Chondrocyte (in vitro differentiated cells): ENCODE results near the gene GNB1L. TPM values are rescaled to one million over a fixed set of nuclear protein-coding genes. Genes with fewer than 3 reads are reported as not detected.

ENCODE experiments used
- DNase-seq: peaks from one replicate; pipeline ENCODE4 v3.0.0; 2021; ENCODE audit warnings: mixed read lengths, low spot score
- H3K27ac Mint-ChIP-seq: one replicate; pipeline ENCODE4 v1.8.0; 2021; ENCODE audit warnings: mild to moderate bottlenecking, moderate library complexity, mixed read lengths; ENCODE audit not compliant: unreplicated experiment
- H3K27me3 Mint-ChIP-seq: 2 replicates; pipeline ENCODE4 v1.8.0; 2021; ENCODE audit warnings: low read depth, mixed read lengths
- H3K36me3 Mint-ChIP-seq: 2 replicates; pipeline ENCODE4 v1.8.0; 2021; ENCODE audit warnings: low read depth, mixed read lengths
- H3K4me1 Mint-ChIP-seq: 2 replicates; pipeline ENCODE4 v1.8.0; 2021; ENCODE audit warnings: low read depth, mild to moderate bottlenecking, mixed read lengths
- H3K4me3 Mint-ChIP-seq: one replicate; pipeline ENCODE4 v1.8.0; 2021; ENCODE audit warnings: mild to moderate bottlenecking, moderate library complexity, mixed read lengths; ENCODE audit not compliant: unreplicated experiment
- H3K9me3 Mint-ChIP-seq: 2 replicates; pipeline ENCODE4 v1.8.0; 2021; ENCODE audit warnings: low read depth, mixed read lengths
- total RNA-seq: library from RNA; stranded (reverse); gene quantifications from 3 replicates; pipeline ENCODE4 v1.2.1, GENCODE V29; 2021
- TF ChIP-seq, protein P1 (sequence below): fragments of 200-600 bp; sonication (generic); IDR thresholded peaks from 2 replicates; pipeline ENCODE4 v1.5.0; 2021; ENCODE audit warnings: antibody characterized with exemption, mild to moderate bottlenecking, moderate library complexity

Gene GNB1L
- total RNA-seq, 1 donor from 2014 or later: 5.3 TPM

DNA sequence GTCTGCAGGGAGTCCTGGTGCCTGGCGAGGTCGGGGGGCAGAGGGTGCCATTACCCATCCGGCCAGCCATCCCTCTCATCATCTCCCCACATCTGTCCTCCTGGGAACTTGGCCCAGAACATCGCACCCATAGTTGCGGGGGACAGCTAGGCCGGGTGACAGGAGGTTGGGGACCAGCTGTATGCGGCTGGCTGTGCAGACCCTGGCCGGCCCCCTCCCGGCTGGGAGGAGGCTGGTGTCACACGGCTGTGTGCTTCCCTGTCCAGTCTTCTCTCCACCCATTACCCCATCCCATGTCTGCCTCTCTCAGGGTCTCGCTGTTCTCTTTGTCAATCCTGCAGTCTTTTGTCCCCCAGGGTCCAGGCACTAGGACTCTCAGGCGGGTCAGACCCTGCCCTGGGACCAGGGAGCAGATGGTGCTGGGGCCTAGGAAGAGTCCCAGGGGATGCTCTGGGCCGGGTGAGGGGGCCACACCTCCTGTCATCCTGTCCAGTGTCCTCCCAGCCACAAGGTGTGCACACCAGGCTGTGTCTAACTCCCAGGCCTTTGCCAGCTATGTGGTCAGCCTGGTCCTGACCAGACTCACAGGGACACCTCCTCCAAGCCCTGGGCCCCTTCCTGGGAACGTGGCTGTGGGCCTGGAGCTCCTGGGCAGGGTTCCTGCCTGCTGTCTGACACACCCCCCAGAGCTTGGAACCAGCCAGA is 100.5 kb downstream of the GNB1L start:
- H3K27me3 Mint-ChIP-seq: peaks cover 24% of the 10 kb centered on the region
- no peak overlapping the region for H3K4me3 Mint-ChIP-seq
- DNase-seq: no peak

DNA sequence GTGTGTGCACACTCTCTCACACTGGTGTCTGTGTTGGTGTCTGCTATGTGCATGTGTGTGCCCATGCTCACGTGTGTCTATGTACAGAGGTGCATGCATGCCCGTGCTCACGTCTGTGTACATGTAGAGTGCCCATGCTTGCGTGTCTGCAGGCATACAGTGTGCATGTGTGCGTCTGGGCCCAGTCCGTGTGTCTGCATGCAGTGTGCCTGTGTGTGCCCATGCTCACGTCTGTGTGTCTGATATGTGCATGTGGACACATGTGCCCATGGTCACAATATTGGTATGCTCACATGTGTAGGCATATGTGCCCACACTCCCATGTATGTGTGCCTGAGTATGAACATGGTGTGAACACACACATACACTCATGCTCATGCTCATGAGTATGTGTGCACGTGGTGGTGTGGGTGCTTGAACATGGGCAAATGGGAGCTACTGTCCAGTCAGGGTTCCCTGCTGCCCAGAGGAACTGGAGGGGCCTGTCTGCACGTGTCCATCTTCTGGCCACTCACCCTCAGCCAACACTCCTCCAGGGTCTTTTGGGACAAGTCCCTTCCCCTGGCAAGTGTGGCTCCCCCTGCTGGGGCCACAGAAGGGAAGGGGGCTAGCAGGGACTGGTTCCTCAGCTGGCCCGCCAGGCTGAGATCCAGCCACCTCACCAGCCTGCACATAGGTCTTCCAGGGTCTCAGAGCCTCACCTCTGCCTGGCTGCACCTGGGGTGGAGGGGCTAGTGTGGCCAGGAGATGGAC is 101.4 kb downstream of the GNB1L start:
- H3K36me3 Mint-ChIP-seq: no peaks in the 10 kb centered on the region
- TF ChIP-seq, protein P1, sequence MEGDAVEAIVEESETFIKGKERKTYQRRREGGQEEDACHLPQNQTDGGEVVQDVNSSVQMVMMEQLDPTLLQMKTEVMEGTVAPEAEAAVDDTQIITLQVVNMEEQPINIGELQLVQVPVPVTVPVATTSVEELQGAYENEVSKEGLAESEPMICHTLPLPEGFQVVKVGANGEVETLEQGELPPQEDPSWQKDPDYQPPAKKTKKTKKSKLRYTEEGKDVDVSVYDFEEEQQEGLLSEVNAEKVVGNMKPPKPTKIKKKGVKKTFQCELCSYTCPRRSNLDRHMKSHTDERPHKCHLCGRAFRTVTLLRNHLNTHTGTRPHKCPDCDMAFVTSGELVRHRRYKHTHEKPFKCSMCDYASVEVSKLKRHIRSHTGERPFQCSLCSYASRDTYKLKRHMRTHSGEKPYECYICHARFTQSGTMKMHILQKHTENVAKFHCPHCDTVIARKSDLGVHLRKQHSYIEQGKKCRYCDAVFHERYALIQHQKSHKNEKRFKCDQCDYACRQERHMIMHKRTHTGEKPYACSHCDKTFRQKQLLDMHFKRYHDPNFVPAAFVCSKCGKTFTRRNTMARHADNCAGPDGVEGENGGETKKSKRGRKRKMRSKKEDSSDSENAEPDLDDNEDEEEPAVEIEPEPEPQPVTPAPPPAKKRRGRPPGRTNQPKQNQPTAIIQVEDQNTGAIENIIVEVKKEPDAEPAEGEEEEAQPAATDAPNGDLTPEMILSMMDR: peak; percentile 31
- no peaks in the 10 kb centered on the region for H3K9me3 Mint-ChIP-seq
- no peak overlapping the region for H3K4me3 Mint-ChIP-seq
- no peak for DNase-seq
- no peak overlapping the region for H3K27ac Mint-ChIP-seq
- peaks cover 15% of the 10 kb centered on the region for H3K4me1 Mint-ChIP-seq
- H3K27me3 Mint-ChIP-seq: peaks cover 24% of the 10 kb centered on the region

More for the DNA sequence above, 100.5 kb downstream of the GNB1L start:
- TF ChIP-seq, protein P1: no peak
- Mint-ChIP-seq H3K4me1 (peaks cover 15% of the 10 kb centered on the region), H3K36me3 (no peaks in the 10 kb centered on the region), H3K27ac (no peak overlapping the region), H3K9me3 (no peaks in the 10 kb centered on the region)

DNA sequence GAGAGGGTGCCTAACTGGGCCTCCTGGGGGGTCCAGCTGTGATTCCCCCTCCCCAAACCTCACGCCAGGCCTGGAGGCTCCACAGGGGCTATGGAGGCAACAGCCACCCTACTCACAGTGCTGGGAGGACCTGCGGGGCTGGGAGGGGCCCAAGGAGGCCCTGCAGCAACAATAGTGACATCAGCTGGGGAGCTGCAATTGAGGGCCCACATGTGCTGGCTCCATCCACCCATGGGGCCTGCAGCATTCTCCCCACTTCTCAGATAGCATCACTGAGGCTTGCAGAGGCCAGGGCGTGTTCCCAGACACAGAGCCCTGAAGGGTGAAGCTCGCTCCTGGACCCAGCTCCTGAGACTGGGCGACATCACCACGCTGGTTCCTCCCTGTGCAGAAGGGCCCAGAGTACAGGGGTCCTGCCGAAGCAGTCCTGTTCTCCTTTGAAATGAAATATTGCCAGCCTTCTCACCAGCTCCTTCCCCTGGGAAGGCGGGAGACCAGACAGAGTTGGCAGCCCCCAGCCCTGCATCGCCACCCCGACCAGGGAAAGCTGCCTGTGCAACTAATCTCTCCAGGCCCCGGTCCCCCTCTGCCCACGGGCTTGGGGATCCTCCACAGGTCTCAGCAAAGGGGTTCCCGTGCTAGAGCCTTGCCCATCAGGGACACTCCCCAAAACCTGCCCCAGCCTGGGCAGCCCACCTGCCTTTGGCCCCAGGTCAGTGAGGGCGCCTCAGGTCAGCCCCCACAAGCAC is 103.0 kb downstream of the GNB1L start:
- DNase-seq: no peak
- peaks cover 17% of the 10 kb centered on the region for H3K27me3 Mint-ChIP-seq
- TF ChIP-seq, protein P1: no peak
- no peak overlapping the region for H3K27ac Mint-ChIP-seq
- H3K4me3 Mint-ChIP-seq: no peak overlapping the region
- H3K4me1 Mint-ChIP-seq: peaks cover 10% of the 10 kb centered on the region
- no peaks in the 10 kb centered on the region for H3K9me3 Mint-ChIP-seq
- no peaks in the 10 kb centered on the region for H3K36me3 Mint-ChIP-seq

- Mint-ChIP-seq H3K4me1 (peaks cover 8% of the 10 kb centered on the region), H3K36me3 (no peaks in the 10 kb centered on the region), H3K4me3 (no peak overlapping the region), H3K27ac (no peak overlapping the region), H3K9me3 (no peaks in the 10 kb centered on the region), H3K27me3 (peaks cover 10% of the 10 kb centered on the region)
- TF ChIP-seq, protein P1: no peak
- DNase-seq: no peak
Observed at GRCh38 chr22:19750507-19751490, 103.9 kb downstream of the GNB1L start.
